HCT116 (cell line): ENCODE data around the gene CDS1. TPM values are rescaled to one million over a fixed set of nuclear protein-coding genes. Genes with fewer than 3 reads are reported as not detected.
A peak's percentile ranks its signal among the peaks of the same experiment; 100 is the strongest.

Experiments used
- ATAC-seq: fragments of 200-7000 bp; cut with Tn5 transposase; 2 replicates; pipeline ENCODE4 v1.9.1; 2020; ENCODE audit warnings: mild to moderate bottlenecking, moderate library complexity
- BruUV-seq: library from RNA; stranded (reverse); fragments of 400-500 nt; replicated peaks from 2 replicates; lab custom pipeline; 2021; lab: Mats Ljungman, UMichigan
- CTCF ChIA-PET: fragments of 300-600 bp; sonication (Branson Sonifier 250); formaldehyde crosslinking; loops from one replicate; lab custom pipeline; 2021; ENCODE audit warnings: antibody characterized with exemption; lab: Charles Lee
- POLR2A ChIA-PET: fragments of 300-600, 350-600 bp; sonication (Branson Sonifier 250); formaldehyde crosslinking; loops from one replicate; lab custom pipeline; 2021; ENCODE audit warnings: antibody characterized with exemption; lab: Charles Lee
- RAD21 ChIA-PET, 2 experiments: fragments of 300-600 bp; sonication (Branson Sonifier 250); formaldehyde crosslinking; loops; one replicate each; lab custom pipeline; 2023; ENCODE audit warnings: low total read pairs in 2 of 2; ENCODE audit not compliant: uncharacterized antibody in 2 of 2, unreplicated experiment in 2 of 2, low non-redundant PET in 1 of 2; lab: Charles Lee
- DNase-seq: peaks from one replicate; pipeline ENCODE4 v3.0.0-alpha.2; 2010; ENCODE audit warnings: low read depth, low spot score
- H2AFZ ChIP-seq: fragments of 200-600 bp; shearing (Covaris generic), sonication (generic); 2 replicates; pipeline ENCODE4 v1.6.1; 2017; ENCODE audit warnings: low read depth, mixed run types, mixed read lengths, antibody characterized with exemption, low read length; ENCODE audit not compliant: poor library complexity, severe bottlenecking
- H3K27ac ChIP-seq: 2 replicates; pipeline ENCODE4 v1.5.1; 2012; ENCODE audit warnings: low read depth, low read length
- H3K27me3 ChIP-seq: fragments of 200-600 bp; sonication (generic); 2 replicates; pipeline ENCODE4 v1.6.1; 2016; ENCODE audit warnings: mixed run types, low read length, mixed read lengths; ENCODE audit not compliant: insufficient read depth
- H3K36me3 ChIP-seq, 2 experiments: fragments of 200-500 bp in 1 of 2; fragments of 200-600 bp in 1 of 2; sonication (Bioruptor generic) in 1 of 2; sonication (generic) in 1 of 2; 2 replicates each; pipeline versions ENCODE4 v1.5.1 to v1.6.1; 2014 to 2016; ENCODE audit warnings: low read length in 2 of 2, inconsistent platforms in 1 of 2, mixed read lengths in 1 of 2, mixed run types in 1 of 2; ENCODE audit not compliant: insufficient read depth in 2 of 2, control insufficient read depth in 1 of 2
- H3K4me1 ChIP-seq, 2 experiments: fragments of 200-600 bp in 1 of 2; sonication (generic) in 1 of 2; 2 replicates each; pipeline versions ENCODE4 v1.5.1 to v1.6.1; 2012 to 2017; ENCODE audit warnings: low read length in 2 of 2, inconsistent platforms in 1 of 2, mild to moderate bottlenecking in 1 of 2, mixed read lengths in 1 of 2, mixed run types in 1 of 2, moderate library complexity in 1 of 2; ENCODE audit not compliant: insufficient read depth in 2 of 2, control insufficient read depth in 1 of 2
- H3K4me2 ChIP-seq: fragments of 200-600 bp; sonication (generic); 2 replicates; pipeline ENCODE4 v1.6.1; 2017; ENCODE audit warnings: mixed run types, low read length, mixed read lengths
- H3K4me3 ChIP-seq, 2 experiments: fragments of 200-600 bp in 1 of 2; sonication (generic) in 1 of 2; replicated peaks in 1 of 2; 2 replicates each; pipeline ENCODE4 v1.5.1; 2011 to 2016; ENCODE audit warnings: low read length in 2 of 2, control low read depth in 1 of 2, low read depth in 1 of 2, mild to moderate bottlenecking in 1 of 2, mixed read lengths in 1 of 2, mixed run types in 1 of 2
- H3K79me2 ChIP-seq: fragments of 200-600 bp; sonication (generic); 2 replicates; pipeline ENCODE4 v1.6.1; 2017; ENCODE audit warnings: mild to moderate bottlenecking, mixed run types, low read length, moderate library complexity, mixed read lengths; ENCODE audit not compliant: insufficient read depth
- H3K9ac ChIP-seq: fragments of 200-600 bp; sonication (generic); 2 replicates; pipeline ENCODE4 v1.6.1; 2016; ENCODE audit warnings: low read length, mixed read lengths
- H3K9me2 ChIP-seq: fragments of 200-600 bp; sonication (generic), shearing (Covaris generic); 2 replicates; pipeline ENCODE4 v1.6.1; 2017; ENCODE audit warnings: mixed run types, mild to moderate bottlenecking, moderate library complexity; ENCODE audit not compliant: insufficient read depth
- H3K9me3 ChIP-seq, 2 experiments: fragments of 200-500 bp in 1 of 2; fragments of 200-600 bp in 1 of 2; sonication (Bioruptor generic) in 1 of 2; sonication (generic) in 1 of 2; 2 replicates each; pipeline ENCODE4 v1.6.1; 2014 to 2017; ENCODE audit warnings: low read length in 2 of 2, mixed read lengths in 2 of 2, inconsistent platforms in 1 of 2, low read depth in 1 of 2, mild to moderate bottlenecking in 1 of 2, mixed run types in 1 of 2, moderate library complexity in 1 of 2; ENCODE audit not compliant: control insufficient read depth in 1 of 2, insufficient read depth in 1 of 2
- H4K20me1 ChIP-seq: fragments of 200-600 bp; sonication (generic), shearing (Covaris generic); 2 replicates; pipeline ENCODE4 v1.6.1; 2017; ENCODE audit warnings: mixed run types, mild to moderate bottlenecking, moderate library complexity; ENCODE audit not compliant: insufficient read depth
- CBX3 ChIP-seq: IDR thresholded peaks from 2 replicates; pipeline ENCODE4 v1.6.1; 2012; ENCODE audit warnings: low read depth
- EGR1 ChIP-seq: IDR thresholded peaks from 2 replicates; pipeline ENCODE4 v1.6.1; 2012; ENCODE audit warnings: low read depth
- FOSL1 ChIP-seq: IDR thresholded peaks from 2 replicates; pipeline ENCODE4 v1.6.1; 2012; ENCODE audit warnings: low read depth
- JUND ChIP-seq: IDR thresholded peaks from 2 replicates; pipeline ENCODE4 v1.6.1; 2012
- POLR2A ChIP-seq: IDR thresholded peaks from 2 replicates; pipeline ENCODE4 v1.7.0; 2011; ENCODE audit warnings: borderline replicate concordance; ENCODE audit not compliant: insufficient read depth, insufficient read length; ENCODE audit errors: extremely low read depth
- SRF ChIP-seq: IDR thresholded peaks from 2 replicates; pipeline ENCODE4 v1.6.1; 2012; ENCODE audit warnings: low read depth
- TCF7L2 ChIP-seq: IDR thresholded peaks from 2 replicates; pipeline ENCODE4 v1.7.0; 2011; ENCODE audit warnings: borderline replicate concordance, inconsistent platforms; ENCODE audit not compliant: insufficient read depth, insufficient read length; ENCODE audit errors: extremely low read depth
- ZFX ChIP-seq: fragments of 450-650 bp; IDR thresholded peaks from 2 replicates; pipeline ENCODE4 v1.6.1; 2017
- intact Hi-C: fragments of 100-400 bp; cut with micrococcal nuclease; formaldehyde crosslinking; loops from 2 replicates; pipeline ENCODE4 v1.10.0; 2022
- total RNA-seq: library from RNA; stranded (reverse); gene quantifications from one replicate; pipeline ENCODE4 v1.2.1, GENCODE V29; 2021; ENCODE audit not compliant: unreplicated experiment
- TF ChIP-seq, protein P1 (sequence below): IDR thresholded peaks from 2 replicates; pipeline ENCODE4 v1.6.1; 2012

Gene CDS1
- total RNA-seq, 1 experiment from 2014 or later = 14.6 TPM

- TF ChIP-seq EGR1 = no peak
Observed at GRCh38 chr4:84596826-84597225, 13.9 kb downstream of the CDS1 start (continued).

- no peaks in the 10 kb centered on the region for H3K9me3 ChIP-seq
- H3K9ac ChIP-seq = peak overlapping the region; percentile 15; the same call in 1 of the 2 replicates
- H4K20me1 ChIP-seq = no peaks in the 10 kb centered on the region
- CTCF ChIA-PET = no interaction called here
- ATAC-seq = peak; percentile 84
- no peaks in the 10 kb centered on the region for H3K9me2 ChIP-seq
- H3K4me1 ChIP-seq = peaks cover 31 to 34% of the 10 kb centered on the region in 2 experiments
- POLR2A ChIA-PET = no interaction called here
- peak overlapping the region in 1 of 2 experiments; percentile 2; a peak in 1 of 4 replicates for H3K4me3 ChIP-seq
- no TSS peak for BruUV-seq
- peaks cover 4% of the 10 kb centered on the region for H3K79me2 ChIP-seq
- intact Hi-C loops = no loop called here
- peak; percentile 21; the same call in 1 of the 2 replicates for TF ChIP-seq CBX3
- no peak for TF ChIP-seq POLR2A
- TF ChIP-seq FOSL1 = peak; percentile 72
- peak; percentile 47; the same call in 1 of the 2 replicates for TF ChIP-seq JUND
- TF ChIP-seq ZFX = no peak
- no peak for TF ChIP-seq TCF7L2
- TF ChIP-seq, all 23 proteins: peak for 3
- Histone ChIP-seq H3K27me3 (no peaks in the 10 kb centered on the region), H3K4me2 (peak overlapping the region; percentile 62), H3K36me3 (no peaks in the 10 kb centered on the region), H3K27ac (peak overlapping the region; percentile 59), H2AFZ (no peak overlapping the region)
- DNase-seq = peak; percentile 64
- RAD21 ChIA-PET = no interaction called here
Observed at GRCh38 chr4:84597450-84597849, 14.5 kb downstream of the CDS1 start.

GRCh38 chr4:84606645-84607044, 23.7 kb downstream of the CDS1 start:
- no peaks in the 10 kb centered on the region for H3K4me1 ChIP-seq
- no peak overlapping the region for H3K9ac ChIP-seq
- H3K79me2 ChIP-seq = no peaks in the 10 kb centered on the region
- H3K9me2 ChIP-seq = no peaks in the 10 kb centered on the region
- intact Hi-C loops = no loop called here
- H3K4me2 ChIP-seq = no peak overlapping the region
- no peaks in the 10 kb centered on the region for H3K9me3 ChIP-seq
- TF ChIP-seq POLR2A (no peak), ZFX (no peak), EGR1 (no peak), SRF (no peak)
- TF ChIP-seq, protein P1, sequence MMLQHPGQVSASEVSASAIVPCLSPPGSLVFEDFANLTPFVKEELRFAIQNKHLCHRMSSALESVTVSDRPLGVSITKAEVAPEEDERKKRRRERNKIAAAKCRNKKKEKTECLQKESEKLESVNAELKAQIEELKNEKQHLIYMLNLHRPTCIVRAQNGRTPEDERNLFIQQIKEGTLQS = no peak
- no peak overlapping the region for H2AFZ ChIP-seq
- no peak overlapping the region for H3K27ac ChIP-seq
- no peak overlapping the region for H3K4me3 ChIP-seq
- ATAC-seq = no peak
- no peak for DNase-seq
- H4K20me1 ChIP-seq = no peaks in the 10 kb centered on the region
- RAD21 ChIA-PET = no interaction called here
- H3K36me3 ChIP-seq = no peaks in the 10 kb centered on the region
- CTCF ChIA-PET = no interaction called here
- BruUV-seq = no TSS peak
- H3K27me3 ChIP-seq = no peaks in the 10 kb centered on the region
- POLR2A ChIA-PET = no interaction called here
